GM21619 (cell line): Measurements from ENCODE around the gene CTDNEP1.
"Not testable (repeated sequence)": the region's sequence is repeated elsewhere in the genome, so short reads cannot be mapped to it uniquely, and the experiment has no call there.

Source experiments
- ATAC-seq: cut with Tn5 transposase; IDR thresholded peaks from one replicate; pipeline ENCODE4 v1.9.1; 2021; ENCODE audit not compliant: unreplicated experiment

Gene CTDNEP1

GRCh38 chr17:7249214-7249613 lies 2.3 kb downstream of the CTDNEP1 start:
- no peak for ATAC-seq

GRCh38 chr17:7248796-7249195 lies 2.7 kb downstream of the CTDNEP1 start:
- ATAC-seq, result no peak

GRCh38 chr17:7246779-7247178 lies 4.8 kb downstream of the CTDNEP1 start:
- ATAC-seq, result no peak

GRCh38 chr17:7243838-7244237 lies 7.7 kb downstream of the CTDNEP1 start:
- not testable (repeated sequence) for ATAC-seq

GRCh38 chr17:7243453-7243729 lies 8.1 kb downstream of the CTDNEP1 start:
- no peak for ATAC-seq

- peak; percentile 33 for ATAC-seq
Measured at GRCh38 chr17:7242717-7243452, 8.6 kb downstream of the CTDNEP1 start.

- ATAC-seq, result peak; percentile 29
Measured at GRCh38 chr17:7241783-7242716, 9.5 kb downstream of the CTDNEP1 start, which contains the start of gene GABARAP. Gene GABARAP, minus strand, starts transcription at chr17:7242449. Its CDS starts 119 bp downstream, at chr17:7242330.

GRCh38 chr17:7241090-7241733 lies 10.3 kb downstream of the CTDNEP1 start:
- no peak for ATAC-seq

- no peak for ATAC-seq
Measured at GRCh38 chr17:7240375-7240774, 11.2 kb downstream of the CTDNEP1 start.

- peak; percentile 41 for ATAC-seq
Measured at GRCh38 chr17:7239091-7240027, 12.2 kb downstream of the CTDNEP1 start, which contains the start of gene PHF23. Gene PHF23, minus strand, starts transcription at chr17:7239457. Its CDS starts 178 bp downstream, at chr17:7239279.

- ATAC-seq, result no peak
Measured at GRCh38 chr17:7238420-7239090, 13.0 kb downstream of the CTDNEP1 start.

- no peak for ATAC-seq
Measured at GRCh38 chr17:7237761-7238419, 13.6 kb downstream of the CTDNEP1 start.

GRCh38 chr17:7237266-7237760 lies 14.2 kb downstream of the CTDNEP1 start:
- ATAC-seq, result no peak

GRCh38 chr17:7236808-7237207 lies 14.7 kb downstream of the CTDNEP1 start:
- no peak for ATAC-seq

GRCh38 chr17:7235693-7236665 lies 15.6 kb downstream of the CTDNEP1 start:
- no peak for ATAC-seq

GRCh38 chr17:7234083-7234951 lies 17.2 kb downstream of the CTDNEP1 start, which contains the start of gene DVL2:
Gene DVL2, minus strand, starts transcription at chr17:7234517. Its CDS starts 255 bp downstream, at chr17:7234262.
- peak; percentile 42 for ATAC-seq

GRCh38 chr17:7233701-7234082 lies 17.8 kb downstream of the CTDNEP1 start:
- no peak for ATAC-seq
